Stimulated activated CD4-positive, alpha-beta T cell treated with anti-CD3 and anti-CD28 coated beads, Interleukin-4, amount 100 ng/mL, for 24 hours (primary cell): ENCODE data around the gene DYNLT1.
"Not testable (repeated sequence)": the region's sequence is repeated elsewhere in the genome, so short reads cannot be mapped to it uniquely, and the experiment has no call there.

Experiments used
- DNase-seq: peaks from one replicate; pipeline ENCODE4 v3.0.0-alpha.2; 2020

Gene DYNLT1

GRCh38 chr6:158662954-158663624, 18.5 kb upstream of the DYNLT1 start:
- DNase-seq: no peak

DNA sequence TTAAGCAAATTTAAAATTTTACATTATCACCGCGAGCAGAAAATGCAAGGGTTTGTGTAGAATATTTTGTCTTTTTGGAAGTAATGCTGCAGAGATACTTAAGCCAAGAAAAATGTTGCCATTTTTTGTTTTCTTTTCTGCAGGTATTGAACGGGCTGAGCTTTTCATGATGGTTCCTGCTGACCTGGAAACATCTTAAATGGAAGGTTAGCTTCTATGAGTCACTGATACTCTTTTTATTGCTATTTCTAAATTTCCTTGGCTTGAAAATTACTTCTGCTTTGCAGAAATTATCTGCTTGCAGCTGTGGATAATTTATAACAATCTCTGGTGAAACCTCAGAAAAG, 18.0 kb upstream of the DYNLT1 start:
- no peak for DNase-seq

- no peak for DNase-seq
These were observed 16.7 kb upstream of the DYNLT1 start for GRCh38 chr6:158661156-158661685.

DNA sequence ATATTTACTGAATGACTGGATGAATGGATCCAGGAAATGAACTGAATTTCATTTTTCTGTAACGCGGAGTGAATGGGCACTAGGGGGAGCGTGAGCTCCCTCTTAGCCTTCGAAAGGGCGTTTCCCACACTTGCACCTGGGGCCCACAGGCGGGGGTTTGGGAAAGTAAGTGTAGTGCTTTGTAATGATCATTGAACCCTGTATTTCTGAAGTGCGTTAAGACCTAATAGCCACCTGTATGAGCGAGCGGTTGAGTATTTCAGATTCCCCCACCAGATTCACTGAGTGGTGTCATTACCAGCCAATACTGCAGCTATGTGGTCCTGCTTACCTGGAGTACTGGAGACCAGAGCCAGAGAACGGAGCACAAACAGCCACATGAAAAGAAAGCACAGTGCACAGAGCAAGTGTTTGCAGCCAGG, 15.8 kb upstream of the DYNLT1 start:
- peak; percentile 51 for DNase-seq

DNA sequence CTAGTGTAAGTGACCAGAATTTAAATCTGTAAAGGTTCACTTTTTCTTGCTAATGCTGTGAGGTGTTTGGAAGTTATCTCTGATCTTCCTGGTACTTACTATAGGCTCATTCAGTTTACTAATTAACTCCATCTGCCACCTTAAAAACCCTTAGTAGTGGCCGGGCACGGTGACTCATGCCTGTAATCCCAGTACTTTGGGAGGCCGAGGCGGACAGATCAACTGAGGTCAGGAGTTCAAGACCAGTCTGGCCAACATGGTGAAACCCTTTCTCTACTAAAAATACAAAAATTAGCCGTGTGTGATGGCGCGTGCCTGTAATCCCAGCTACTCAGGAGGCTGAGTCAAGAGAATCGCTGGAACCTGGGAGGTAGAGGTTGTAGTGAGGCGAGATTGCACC, 12.4 kb upstream of the DYNLT1 start:
- DNase-seq: not testable (repeated sequence)

DNA sequence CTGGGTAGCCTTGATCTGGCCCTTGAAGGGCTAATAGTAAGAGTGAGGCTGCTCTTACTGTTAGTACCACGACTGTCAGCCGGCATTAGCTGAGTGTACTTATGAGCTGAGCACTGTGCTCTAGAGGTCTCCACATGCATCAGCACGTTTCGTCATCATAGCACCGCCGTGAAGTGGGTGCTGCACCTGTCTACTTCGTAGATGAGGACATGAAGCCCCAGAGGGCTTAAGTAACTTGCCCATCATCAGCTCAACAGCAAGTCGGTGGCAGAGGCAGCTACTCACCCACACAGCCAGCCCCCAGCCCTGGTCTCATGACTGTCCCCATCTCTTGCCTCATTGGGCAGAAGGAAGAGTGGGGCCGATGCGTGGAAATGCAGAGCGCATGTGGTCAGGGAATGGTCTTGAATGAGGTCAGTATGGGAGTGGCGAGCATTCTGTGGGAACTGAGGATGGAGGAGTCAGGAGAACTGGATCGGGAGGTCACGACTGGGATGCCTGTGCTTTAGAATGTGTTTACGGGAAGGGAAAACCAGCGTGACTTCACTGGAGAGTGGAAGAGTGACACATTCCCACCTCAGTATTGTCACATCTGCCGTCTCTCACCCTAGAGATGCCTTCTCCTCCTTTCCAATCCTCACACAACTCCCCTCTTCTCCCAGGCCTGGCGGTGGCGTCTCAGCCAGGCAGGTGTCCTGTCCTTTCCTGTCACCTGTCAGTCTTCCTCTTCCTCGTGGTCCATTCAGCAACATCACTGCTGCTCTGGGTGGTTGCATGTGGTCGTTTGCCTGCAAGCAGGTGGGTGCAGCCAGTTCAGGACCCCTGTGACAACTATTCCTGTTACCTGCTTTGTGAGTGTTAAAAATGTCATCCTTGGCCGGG, 11.3 kb upstream of the DYNLT1 start:
- no peak for DNase-seq

DNA sequence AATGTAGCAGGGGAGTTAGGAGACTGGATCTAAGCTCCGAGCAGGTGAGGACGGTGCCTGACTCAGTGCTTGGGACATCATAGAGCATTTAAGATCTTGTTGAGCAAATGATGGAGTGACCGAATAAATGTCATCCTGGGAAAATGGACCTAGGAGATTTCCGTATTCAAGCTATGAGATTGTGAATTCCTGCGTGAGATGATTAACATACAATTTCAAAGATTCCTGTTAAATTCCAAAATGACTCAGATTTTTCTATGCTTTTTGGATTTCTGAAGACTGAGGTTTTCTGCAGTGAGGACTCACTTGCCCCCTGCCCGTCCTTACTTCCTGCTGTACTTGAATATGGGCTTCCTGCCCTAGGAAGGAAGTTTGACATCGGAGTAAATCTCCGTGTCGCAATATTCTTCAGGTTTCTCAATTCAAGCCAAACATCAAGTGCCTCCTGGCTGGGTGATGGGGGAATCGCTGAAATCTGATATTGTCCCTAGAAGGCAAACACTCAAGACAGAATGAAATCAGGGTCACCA, 10.5 kb upstream of the DYNLT1 start:
- DNase-seq: no peak

- no peak for DNase-seq
These were observed 10.0 kb upstream of the DYNLT1 start for GRCh38 chr6:158654498-158654897.

DNA sequence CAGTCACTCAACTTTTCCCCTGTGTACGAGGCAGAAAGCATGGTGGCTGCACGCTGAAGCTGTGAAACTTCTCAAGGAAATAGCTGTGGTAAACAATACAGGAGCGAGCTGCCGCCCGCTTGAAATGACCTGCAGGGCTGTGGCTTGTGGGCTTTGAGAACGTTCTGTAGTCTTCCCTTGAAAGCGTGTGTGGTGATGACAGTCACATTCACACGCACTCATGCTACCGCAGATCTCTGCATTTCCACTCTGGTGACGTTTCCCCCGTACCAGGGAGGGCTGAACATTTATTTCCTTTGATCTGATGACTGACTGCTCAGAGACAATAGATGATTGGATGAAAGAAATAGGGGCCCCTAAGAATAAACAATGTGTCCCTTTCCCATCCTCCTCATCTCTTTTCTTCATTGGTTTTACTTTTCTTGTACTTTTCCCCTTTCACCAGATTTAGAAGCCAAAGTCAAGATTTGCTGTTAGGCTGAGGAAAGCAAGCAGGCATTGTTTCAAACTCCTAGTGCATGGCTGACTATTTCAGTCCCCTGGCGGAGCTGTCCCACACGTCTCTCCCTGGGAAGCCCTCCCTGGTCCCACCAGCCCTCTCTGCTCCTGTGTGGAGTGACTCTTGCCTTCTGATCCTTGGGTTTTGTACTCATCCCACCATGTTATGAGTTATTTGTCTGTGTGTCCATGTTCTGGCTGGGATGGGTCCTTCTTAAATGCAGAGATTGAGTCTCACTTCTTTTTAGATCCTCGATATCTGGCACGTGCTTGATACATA, 9.2 kb upstream of the DYNLT1 start:
- DNase-seq: peak; percentile 91

DNA sequence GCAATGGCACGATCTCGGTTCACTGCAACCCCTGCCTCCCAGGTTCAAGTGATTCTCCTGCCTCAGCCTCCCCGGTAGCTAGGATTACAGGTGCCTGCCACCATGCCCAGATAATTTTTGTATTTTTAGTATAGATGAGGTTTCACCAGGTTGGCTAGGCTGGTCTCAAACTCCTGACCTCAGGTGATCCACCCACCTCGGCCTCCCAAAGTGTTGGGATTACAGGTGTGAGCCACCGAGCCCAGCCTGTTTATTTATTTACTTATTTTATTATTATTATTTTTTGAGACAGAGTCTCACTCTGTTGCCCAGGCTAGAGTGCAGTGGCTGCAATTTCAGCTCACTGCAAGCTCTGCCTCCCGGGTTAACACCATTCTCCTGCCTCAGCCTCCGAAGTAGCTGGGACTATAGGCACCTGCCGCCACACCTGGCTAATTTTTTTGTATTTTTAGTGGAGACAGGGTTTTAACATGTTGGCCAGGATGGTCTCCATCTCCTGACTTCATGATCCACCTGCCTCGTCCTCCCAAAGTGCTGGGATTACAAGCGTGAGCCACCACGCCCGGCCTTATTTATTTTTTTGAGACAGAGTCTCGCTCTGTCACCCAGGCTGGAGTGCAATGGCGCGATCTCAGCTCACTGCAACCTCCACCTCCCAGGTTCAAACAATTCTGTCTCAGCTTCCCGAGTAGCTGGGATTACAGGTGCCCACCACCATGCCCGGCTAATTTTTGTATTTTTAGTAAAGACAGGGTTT, 7.6 kb upstream of the DYNLT1 start:
- DNase-seq: not testable (repeated sequence)

DNA sequence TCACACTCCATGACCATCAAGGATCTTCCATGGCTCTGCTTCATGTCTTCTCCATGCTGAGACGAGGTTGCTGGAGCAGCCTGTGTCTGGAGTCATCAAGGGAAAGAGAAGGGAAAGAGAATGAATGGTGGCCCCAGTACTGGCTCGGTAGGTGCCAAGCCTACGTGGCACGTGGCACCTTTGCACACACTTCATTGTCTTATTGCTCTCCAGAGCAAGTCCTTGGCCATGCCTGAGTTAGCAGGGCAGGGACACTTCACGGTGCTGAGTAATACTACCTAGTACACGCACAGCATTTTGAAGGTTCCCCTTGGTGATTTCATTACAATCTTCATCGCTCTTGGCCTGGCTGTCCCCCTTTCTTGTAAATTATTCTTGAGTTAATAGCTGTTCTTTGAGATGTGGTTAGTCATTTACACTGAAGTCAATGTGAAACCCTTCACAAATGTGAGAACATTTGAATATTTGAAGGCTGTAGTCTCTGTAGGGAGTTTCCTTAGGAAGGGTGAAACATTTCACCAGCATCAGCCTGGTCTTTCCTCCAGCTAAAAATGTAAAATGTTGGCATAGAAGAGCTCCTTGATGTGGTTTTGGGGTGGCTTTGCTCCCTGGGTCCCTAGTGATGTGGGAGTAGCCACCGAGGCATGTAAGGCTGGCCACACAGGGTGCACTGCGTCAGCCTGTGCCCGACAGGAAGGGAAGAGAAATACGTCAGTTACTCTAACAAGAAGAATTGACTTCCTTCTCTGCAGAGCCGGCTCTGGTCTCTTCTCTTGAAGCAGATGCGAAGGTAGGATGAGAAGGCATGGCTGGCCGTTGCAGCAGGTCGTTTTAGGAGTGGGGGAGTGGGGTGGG, 5.0 kb upstream of the DYNLT1 start, which contains the start of gene SYTL3:
SYTL3 (plus strand) TSS at position 766 of the 855 bp plus-strand sequence. CDS start 13,215 bp downstream, outside the sequence.
- peak; percentile 88 for DNase-seq

DNA sequence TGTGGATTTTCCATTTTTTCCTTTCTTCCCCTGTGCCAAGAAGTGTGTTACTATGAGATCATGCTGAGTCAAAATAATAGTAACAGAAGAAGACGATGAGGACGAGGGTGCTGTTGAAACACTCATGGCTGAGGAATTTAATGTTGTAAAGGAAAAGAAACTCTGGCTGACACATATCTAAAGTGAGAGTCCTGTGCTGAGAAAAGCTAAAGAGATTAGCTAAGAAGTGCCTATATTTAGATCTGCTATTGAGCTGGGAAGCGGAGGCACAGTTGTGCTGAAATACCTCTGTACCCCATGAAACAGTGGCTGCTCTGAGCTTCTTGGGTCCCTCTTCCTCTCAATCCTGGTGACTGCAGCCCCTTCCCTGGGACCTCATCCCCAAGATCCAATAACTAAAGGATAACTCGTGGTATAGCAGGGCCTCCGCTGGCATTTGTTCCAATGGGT, 4.2 kb upstream of the DYNLT1 start:
- DNase-seq: peak; percentile 40

GRCh38 chr6:158647501-158647900, 3.0 kb upstream of the DYNLT1 start:
- no peak for DNase-seq

DNA sequence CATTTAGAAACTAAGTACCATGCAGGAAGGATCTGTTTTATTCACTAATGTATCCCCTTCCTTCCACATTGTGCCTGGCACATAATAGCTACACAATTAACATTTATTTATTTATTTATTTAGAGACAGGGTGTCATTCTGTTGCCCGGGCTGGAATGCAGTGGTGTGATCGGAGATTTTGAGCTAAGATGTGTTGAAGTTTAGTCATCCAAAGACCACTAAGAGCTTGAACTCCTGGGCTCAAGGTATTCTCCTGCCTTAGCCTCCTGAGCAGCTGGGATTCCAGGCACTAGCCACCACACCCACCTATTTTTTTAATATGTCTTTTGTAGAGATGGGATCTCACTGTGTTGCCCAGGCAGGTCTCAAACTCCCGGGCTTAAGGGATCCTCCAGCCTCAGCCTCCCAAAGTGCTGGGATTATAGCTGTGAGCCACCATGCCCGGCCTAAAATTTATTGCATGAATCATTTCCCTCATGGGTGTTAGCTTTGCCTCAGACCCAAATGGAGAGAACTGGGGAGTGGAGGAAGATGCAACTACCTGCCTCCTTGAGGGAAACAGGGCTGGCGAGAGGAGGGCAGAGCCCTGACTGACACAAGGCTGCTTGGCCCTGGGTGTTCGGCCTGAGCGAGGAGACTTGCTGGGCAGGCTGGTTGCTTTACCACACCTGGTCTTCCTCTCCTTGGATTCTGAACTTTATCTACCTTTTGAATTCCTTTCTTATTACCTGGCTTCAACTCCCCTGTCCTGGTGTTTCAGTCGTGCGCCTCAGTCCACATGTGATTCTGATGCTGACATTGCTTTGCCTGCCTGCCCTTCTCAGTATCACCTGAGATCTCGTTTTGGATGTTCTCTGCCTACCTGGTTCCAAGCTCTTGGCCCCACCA, 1.7 kb upstream of the DYNLT1 start:
- no peak for DNase-seq

DNA sequence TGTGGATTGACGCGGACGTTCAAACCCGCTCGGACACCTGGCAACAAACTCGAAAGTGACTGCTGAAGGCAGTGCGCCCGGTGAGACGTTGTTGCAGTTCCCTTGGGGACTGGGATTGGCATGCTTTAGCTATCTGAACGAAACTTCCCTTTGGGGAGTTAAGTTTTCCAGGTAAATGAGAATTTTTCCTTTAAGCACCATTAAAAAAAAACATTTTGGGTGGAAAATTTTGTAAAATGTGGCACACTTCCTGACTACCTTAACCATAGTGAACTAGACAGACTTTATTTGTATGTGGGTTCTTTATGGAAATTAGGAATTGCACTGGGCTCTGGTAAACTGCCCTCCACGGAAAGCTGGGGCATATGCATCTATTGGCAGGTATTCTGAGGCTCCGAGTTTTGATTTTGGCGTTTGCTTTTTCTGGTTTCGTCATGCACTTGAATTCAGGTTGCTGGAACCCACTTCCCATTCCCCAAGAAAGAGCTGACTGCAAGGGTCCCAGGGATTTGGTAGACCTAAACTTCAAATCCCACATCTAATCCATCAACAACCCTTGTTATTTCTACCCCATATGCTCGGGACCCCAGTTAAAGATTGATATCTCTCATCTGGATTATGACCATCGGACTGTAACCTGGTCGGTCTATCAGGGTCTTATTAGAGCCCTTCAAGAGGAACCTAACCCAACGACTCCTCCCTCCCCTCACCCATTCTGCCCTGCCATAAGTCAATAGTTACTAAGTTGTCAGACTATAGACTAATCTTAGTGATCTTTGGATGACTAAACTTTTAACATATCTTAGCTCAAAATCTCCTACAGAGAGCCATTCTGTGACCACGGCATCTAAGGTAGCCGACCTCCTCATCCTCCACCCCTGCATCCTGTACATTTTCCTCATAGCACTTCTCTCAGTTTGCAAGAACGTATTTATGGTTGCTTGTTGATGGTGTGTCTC, 800 bp upstream of the DYNLT1 start:
- DNase-seq: no peak

DNA sequence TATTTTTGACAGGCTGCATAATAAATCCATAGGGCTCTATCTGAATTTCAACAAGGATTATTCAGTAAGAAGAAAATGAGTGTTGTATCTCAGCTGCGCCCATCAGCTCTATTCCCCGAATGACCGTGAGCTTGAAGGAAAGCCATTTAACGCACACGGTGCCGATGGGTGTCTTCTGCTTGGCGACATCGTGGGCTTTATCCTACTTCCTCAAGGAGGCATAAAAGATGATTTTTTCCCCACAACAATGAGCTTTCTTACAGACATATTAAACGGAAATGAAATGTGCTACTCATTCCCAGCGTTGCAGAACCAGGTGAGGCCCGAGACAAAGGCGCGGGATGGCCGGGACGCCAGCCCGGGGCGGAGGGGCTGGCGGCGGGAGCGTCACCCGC, 710 bp downstream of the DYNLT1 start:
- DNase-seq: no peak

DNA sequence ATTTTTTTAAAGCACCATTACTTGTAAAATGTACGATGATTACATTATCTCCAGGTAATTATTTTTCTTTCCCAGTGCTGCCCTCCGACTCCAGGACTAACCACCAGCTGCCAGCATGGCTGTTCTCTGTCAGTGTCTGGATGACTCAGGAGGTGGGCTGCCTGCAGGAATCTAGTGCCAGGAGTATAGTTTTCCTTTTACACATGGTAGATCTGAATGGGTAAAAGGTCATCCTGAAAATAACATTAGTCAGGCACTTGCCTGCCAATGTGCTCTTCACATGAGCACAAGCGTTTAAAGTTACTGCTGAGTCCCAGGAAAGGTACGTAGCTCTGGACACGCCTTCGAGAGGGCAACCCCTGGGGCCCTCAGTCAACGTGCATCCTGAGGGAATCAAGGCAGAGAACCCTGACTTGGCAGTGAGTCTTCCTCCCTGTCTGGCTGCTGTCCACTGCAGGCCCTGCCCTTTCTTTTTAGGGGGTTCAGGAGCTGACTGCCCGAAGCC, 2.4 kb downstream of the DYNLT1 start:
- no peak for DNase-seq

DNA sequence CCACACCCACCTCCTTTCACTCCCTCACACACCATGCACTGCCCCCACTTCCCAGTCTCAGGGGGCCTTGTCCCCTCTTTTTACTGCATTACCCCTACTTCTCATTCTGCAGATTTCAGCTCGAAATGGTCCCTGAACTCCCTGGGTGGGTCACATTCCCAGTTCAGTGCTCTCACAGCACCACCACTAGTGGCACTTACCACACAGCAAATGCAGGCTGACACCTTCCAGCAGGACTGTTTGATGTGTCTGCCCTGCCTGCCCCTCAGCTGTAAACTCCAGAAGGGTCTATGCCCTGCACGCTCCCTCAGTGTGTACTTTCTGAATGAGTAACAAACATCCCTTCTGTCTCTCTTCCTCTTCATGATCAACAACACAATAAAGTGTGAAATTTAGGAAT, 4.0 kb downstream of the DYNLT1 start:
- no peak for DNase-seq

- DNase-seq: no peak
These were observed 5.5 kb downstream of the DYNLT1 start for GRCh38 chr6:158639056-158639455.
